GM23338 (cell line): ENCODE results near the gene HDDC3. TPM values are rescaled to one million over a fixed set of nuclear protein-coding genes. Genes with fewer than 3 reads are reported as not detected.

ENCODE experiments used
- ATAC-seq: fragments of 200-7000 bp; cut with Tn5 transposase; 3 replicates; pipeline ENCODE4 v1.9.1; 2020
- DNase-seq: peaks from one replicate; pipeline ENCODE4 v3.0.0-alpha.2; 2015; ENCODE audit warnings: low spot score
- H2AFZ ChIP-seq: fragments of 200-600 bp; sonication (generic); 2 replicates; pipeline ENCODE4 v1.8.0; 2016; ENCODE audit warnings: antibody characterized with exemption, mild to moderate bottlenecking, moderate library complexity
- H3F3A ChIP-seq: fragments of 200-600 bp; sonication (generic); replicated peaks from 2 replicates; pipeline ENCODE4 v1.8.0; 2017; ENCODE audit warnings: antibody characterized with exemption, mixed run types, low read depth
- H3K27ac ChIP-seq: fragments of 200-600 bp; sonication (generic); 2 replicates; pipeline ENCODE4 v1.6.1; 2016; ENCODE audit warnings: low read depth
- H3K27me3 ChIP-seq: fragments of 200-600 bp; sonication (generic); 2 replicates; pipeline ENCODE4 v1.8.0; 2016; ENCODE audit warnings: mild to moderate bottlenecking, mixed run types, moderate library complexity; ENCODE audit not compliant: insufficient read depth
- H3K36me3 ChIP-seq: fragments of 200-600 bp; sonication (generic); 2 replicates; pipeline ENCODE4 v1.8.0; 2016; ENCODE audit warnings: mild to moderate bottlenecking; ENCODE audit not compliant: insufficient read depth
- H3K4me1 ChIP-seq: fragments of 200-600 bp; sonication (generic); 2 replicates; pipeline ENCODE4 v1.8.0; 2016; ENCODE audit warnings: mild to moderate bottlenecking, moderate library complexity; ENCODE audit not compliant: insufficient read depth
- H3K4me2 ChIP-seq: fragments of 200-600 bp; sonication (generic); 2 replicates; pipeline ENCODE4 v1.7.1; 2017; ENCODE audit warnings: mixed run types
- H3K4me3 ChIP-seq: fragments of 200-600 bp; sonication (generic); 2 replicates; pipeline ENCODE4 v1.6.1; 2016; ENCODE audit warnings: mixed run types
- H3K79me2 ChIP-seq: fragments of 200-600 bp; sonication (generic); replicated peaks from 2 replicates; pipeline ENCODE4 v1.8.0; 2017; ENCODE audit warnings: mild to moderate bottlenecking; ENCODE audit not compliant: insufficient read depth
- H3K9me2 ChIP-seq: fragments of 200-600 bp; sonication (generic); 2 replicates; pipeline ENCODE4 v1.8.0; 2017; ENCODE audit not compliant: insufficient read depth
- H4K20me1 ChIP-seq: fragments of 200-600 bp; sonication (generic); replicated peaks from 2 replicates; pipeline ENCODE4 v1.8.0; 2017; ENCODE audit warnings: mild to moderate bottlenecking; ENCODE audit not compliant: insufficient read depth
- H3K27ac Mint-ChIP-seq: 2 replicates; pipeline ENCODE4 v1.8.0; 2020; ENCODE audit warnings: inconsistent platforms, mild to moderate bottlenecking, moderate library complexity, mixed read lengths
- H3K27me3 Mint-ChIP-seq: 3 replicates; pipeline ENCODE4 v1.8.0; 2022; ENCODE audit warnings: low read depth, mild to moderate bottlenecking, moderate library complexity, mixed read lengths, inconsistent platforms; ENCODE audit not compliant: insufficient read depth, poor library complexity
- H3K36me3 Mint-ChIP-seq: 3 replicates; pipeline ENCODE4 v1.8.0; 2021; ENCODE audit warnings: low read depth, mild to moderate bottlenecking, inconsistent platforms, moderate library complexity, mixed read lengths
- H3K4me1 Mint-ChIP-seq: 3 replicates; pipeline ENCODE4 v1.8.0; 2020; ENCODE audit warnings: mild to moderate bottlenecking, inconsistent platforms, mixed read lengths
- H3K4me3 Mint-ChIP-seq: 3 replicates; pipeline ENCODE4 v1.8.0; 2021; ENCODE audit warnings: moderate library complexity, mild to moderate bottlenecking, inconsistent platforms, mixed read lengths
- H3K9me3 Mint-ChIP-seq: 3 replicates; pipeline ENCODE4 v1.8.0; 2020; ENCODE audit warnings: moderate library complexity, mild to moderate bottlenecking, inconsistent platforms, mixed read lengths
- ETS1 ChIP-seq: IDR thresholded peaks from 2 replicates; pipeline ENCODE4 v1.6.1; 2016; ENCODE audit warnings: antibody characterized with exemption
- JUNB ChIP-seq: IDR thresholded peaks from one replicate; pipeline ENCODE4 v1.6.1; 2016; ENCODE audit warnings: antibody characterized with exemption; ENCODE audit not compliant: unreplicated experiment
- ZNF462 ChIP-seq: fragments of 250-450 bp; sonication (Bioruptor Pico); IDR thresholded peaks from 2 replicates; pipeline ENCODE4 v1.5.0; 2020; ENCODE audit warnings: mild to moderate bottlenecking, moderate library complexity
- polyA plus RNA-seq: library from polyadenylated mRNA; unstranded; fragments of >200 nt; fragmentation: Nextera tagmentation; extraction: Ambion mirVana; gene quantifications from 2 replicates; pipeline ENCODE4 v1.2.1, GENCODE V29; 2016
- total RNA-seq: library from RNA; depleted of rRNA; stranded (reverse); fragments of >200 nt; shearing (Covaris generic); gene quantifications from 2 replicates; pipeline ENCODE4 v1.2.3, GENCODE V29; 2014

The HDDC3 gene
- total and polyA plus RNA-seq, 2 experiments from 2014 or later = 17.4 to 19.0 TPM

- no peak for TF ChIP-seq ZNF462 (CRISPR knock-in tag)
- TF ChIP-seq JUNB = no peak
Measured at GRCh38 chr15:90883526-90883975, 48.8 kb downstream of the HDDC3 start (continued).

- no peaks in the 10 kb centered on the region for H3K9me2 ChIP-seq
- H3K27ac Mint-ChIP-seq = no peak overlapping the region
- H3K4me3 Mint-ChIP-seq = no peak overlapping the region
- no peaks in the 10 kb centered on the region for H3K27me3 ChIP-seq
- H2AFZ ChIP-seq = no peak overlapping the region
- H3K9me3 Mint-ChIP-seq = no peaks in the 10 kb centered on the region
- TF ChIP-seq ETS1 = no peak
- TF ChIP-seq ZNF462 (CRISPR knock-in tag) = no peak
- no peak overlapping the region for H3K27ac ChIP-seq
- H3K4me1 ChIP-seq = peaks cover 13% of the 10 kb centered on the region
- ATAC-seq = no peak
- H3F3A ChIP-seq = 0 out of 2 replicates have a peak, but pooled peaks cover 5% of the 10 kb centered on the region
- H3K4me1 Mint-ChIP-seq = peaks cover 17% of the 10 kb centered on the region
- H4K20me1 ChIP-seq = no peaks in the 10 kb centered on the region
- H3K4me3 ChIP-seq = no peak overlapping the region
- H3K4me2 ChIP-seq = peak overlapping the region; percentile 83; the same call in 1 of the 2 replicates
- H3K79me2 ChIP-seq = no peaks in the 10 kb centered on the region
- H3K36me3 ChIP-seq = no peaks in the 10 kb centered on the region
- DNase-seq = no peak
- peaks cover 10% of the 10 kb centered on the region for H3K27me3 Mint-ChIP-seq
- H3K36me3 Mint-ChIP-seq = peaks cover 13% of the 10 kb centered on the region; the same call in 2 of the 3 replicates
Measured at GRCh38 chr15:90882781-90883525, 49.4 kb downstream of the HDDC3 start.
